Neural cell (in vitro differentiated cells): ENCODE results near the gene OSBPL8. TPM values are rescaled to one million over a fixed set of nuclear protein-coding genes. Genes with fewer than 3 reads are reported as not detected.

Experiments used
- H2AFZ ChIP-seq: fragments of 200-600, 300-800 bp; sonication (generic), shearing (Covaris generic); 2 replicates; pipeline ENCODE4 v1.6.0; 2014; ENCODE audit warnings: low read depth, mild to moderate bottlenecking, antibody characterized with exemption, low read length, moderate library complexity
- H3F3A ChIP-seq: fragments of 200-600 bp; shearing (Covaris generic); 2 replicates; pipeline ENCODE4 v1.6.1; 2016; ENCODE audit warnings: mild to moderate bottlenecking, moderate library complexity, mixed read lengths, antibody characterized with exemption, low read length; ENCODE audit not compliant: insufficient read depth, poor library complexity, severe bottlenecking
- H3K27ac ChIP-seq: fragments of 200-600, 300-800 bp; sonication (generic), shearing (Covaris generic); 2 replicates; pipeline ENCODE4 v1.5.1; 2014; ENCODE audit warnings: mild to moderate bottlenecking, low read length, moderate library complexity
- H3K27me3 ChIP-seq: fragments of 300-800, 200-600 bp; sonication (generic), shearing (Covaris generic); 2 replicates; pipeline ENCODE4 v1.6.0; 2014; ENCODE audit warnings: mild to moderate bottlenecking, low read depth, low read length, moderate library complexity; ENCODE audit not compliant: insufficient read depth
- H3K36me3 ChIP-seq: fragments of 300-800, 200-600 bp; sonication (generic), shearing (Covaris generic); 2 replicates; pipeline ENCODE4 v1.5.1; 2014; ENCODE audit warnings: mild to moderate bottlenecking, antibody characterized with exemption, low read length, moderate library complexity; ENCODE audit not compliant: insufficient read depth
- H3K4me2 ChIP-seq: fragments of 300-800, 200-600 bp; sonication (generic), shearing (Covaris generic); 2 replicates; pipeline ENCODE4 v1.6.0; 2014; ENCODE audit warnings: mild to moderate bottlenecking, low read length
- H3K4me3 ChIP-seq: fragments of 300-800, 200-600 bp; sonication (generic), shearing (Covaris generic); 2 replicates; pipeline ENCODE4 v1.5.1; 2014; ENCODE audit warnings: mild to moderate bottlenecking, low read length, moderate library complexity
- H3K79me2 ChIP-seq: fragments of 200-600 bp; shearing (Covaris generic); replicated peaks from 2 replicates; pipeline ENCODE4 v1.6.0; 2014; ENCODE audit warnings: mild to moderate bottlenecking, low read length, moderate library complexity; ENCODE audit not compliant: insufficient read depth
- H3K9ac ChIP-seq: fragments of 300-800, 200-600 bp; sonication (generic), shearing (Covaris generic); 2 replicates; pipeline ENCODE4 v1.6.1; 2016; ENCODE audit warnings: mild to moderate bottlenecking, low read length, mixed read lengths
- H3K9me2 ChIP-seq: fragments of 200-600 bp; shearing (Covaris generic); 2 replicates; pipeline ENCODE4 v1.6.1; 2016; ENCODE audit warnings: mild to moderate bottlenecking, low read length, mixed read lengths; ENCODE audit not compliant: insufficient read depth
- H3K9me3 ChIP-seq: fragments of 200-600, 300-800 bp; sonication (generic), shearing (Covaris generic); 2 replicates; pipeline ENCODE4 v1.6.1; 2016; ENCODE audit warnings: mild to moderate bottlenecking, mixed run types, low read length, moderate library complexity, mixed read lengths
- H4K20me1 ChIP-seq: fragments of 200-600 bp; shearing (Covaris generic); 2 replicates; pipeline ENCODE4 v1.6.1; 2016; ENCODE audit warnings: mild to moderate bottlenecking, mixed run types; ENCODE audit not compliant: insufficient read depth
- CTCF ChIP-seq: fragments of 450-650 bp; IDR thresholded peaks from 2 replicates; pipeline ENCODE4 v1.5.1; 2014; ENCODE audit warnings: antibody characterized with exemption, mild to moderate bottlenecking, moderate library complexity; ENCODE audit not compliant: poor library complexity, severe bottlenecking
- EP300 ChIP-seq: fragments of 450-650 bp; conservative IDR thresholded peaks from 2 replicates; pipeline ENCODE4 v1.6.1; 2014; ENCODE audit warnings: antibody characterized with exemption, mild to moderate bottlenecking, moderate library complexity; ENCODE audit not compliant: poor library complexity, severe bottlenecking
- EZH2 ChIP-seq: fragments of 200-600, 300-800 bp; shearing (Covaris generic), sonication (generic); IDR thresholded peaks from 2 replicates; pipeline ENCODE4 v1.6.1; 2014; ENCODE audit warnings: antibody characterized with exemption, low read length, borderline replicate concordance, mild to moderate bottlenecking; ENCODE audit not compliant: insufficient read depth, poor library complexity, severe bottlenecking
- MXI1 ChIP-seq: fragments of 450-650 bp; conservative IDR thresholded peaks from 2 replicates; pipeline ENCODE4 v1.6.1; 2014; ENCODE audit warnings: antibody characterized with exemption, mild to moderate bottlenecking; ENCODE audit not compliant: poor library complexity, severe bottlenecking
- POLR2AphosphoS5 ChIP-seq: IDR thresholded peaks from 2 replicates; pipeline ENCODE4 v1.6.1; 2012
- RAD21 ChIP-seq: fragments of 450-650 bp; conservative IDR thresholded peaks from 2 replicates; pipeline ENCODE4 v1.6.1; 2014; ENCODE audit warnings: antibody characterized with exemption, mild to moderate bottlenecking, moderate library complexity
- SMC3 ChIP-seq: fragments of 450-650 bp; conservative IDR thresholded peaks from 2 replicates; pipeline ENCODE4 v1.6.1; 2014; ENCODE audit warnings: antibody characterized with exemption, mild to moderate bottlenecking, moderate library complexity; ENCODE audit not compliant: poor library complexity
- TAF1 ChIP-seq: IDR thresholded peaks from 2 replicates; pipeline ENCODE4 v1.6.1; 2012; ENCODE audit warnings: low read depth
- polyA plus RNA-seq: library from polyadenylated mRNA; depleted of rRNA; stranded (reverse); fragments of >200 nt; gene quantifications from 2 replicates; pipeline ENCODE4 v1.2.3, GENCODE V29; 2014
- TF ChIP-seq, protein P1 (sequence below): IDR thresholded peaks from 2 replicates; pipeline ENCODE4 v1.6.1; 2012; ENCODE audit warnings: borderline replicate concordance

The OSBPL8 gene
- polyA plus RNA-seq, 1 donor from 2014 or later = 126 TPM

DNA sequence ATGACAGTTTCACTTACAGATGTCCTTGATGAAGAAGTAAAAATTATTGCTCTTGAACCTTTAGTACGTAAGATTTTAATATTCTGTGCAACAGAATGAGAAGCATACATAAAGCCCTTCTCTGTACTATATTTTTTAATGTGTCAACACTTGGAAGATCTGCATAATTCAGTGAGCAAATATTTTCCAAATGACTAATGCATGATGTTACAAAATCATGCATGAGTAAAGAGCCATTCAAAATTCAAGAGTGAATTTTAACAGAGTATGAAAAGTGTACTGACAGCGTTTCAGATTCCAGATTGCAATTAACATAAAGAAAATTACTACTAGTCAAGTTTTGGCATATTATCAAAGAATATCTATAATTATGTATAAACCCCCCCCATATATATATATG is 110.0 kb downstream of the OSBPL8 start:
- TF ChIP-seq MXI1 = no peak
- TF ChIP-seq RAD21 = no peak
- no peak for TF ChIP-seq CTCF
- TF ChIP-seq POLR2AphosphoS5 = no peak
- no peak for TF ChIP-seq EZH2
- TF ChIP-seq TAF1 = no peak
- no peak for TF ChIP-seq EP300
- TF ChIP-seq SMC3 = no peak
- TF ChIP-seq, protein P1, sequence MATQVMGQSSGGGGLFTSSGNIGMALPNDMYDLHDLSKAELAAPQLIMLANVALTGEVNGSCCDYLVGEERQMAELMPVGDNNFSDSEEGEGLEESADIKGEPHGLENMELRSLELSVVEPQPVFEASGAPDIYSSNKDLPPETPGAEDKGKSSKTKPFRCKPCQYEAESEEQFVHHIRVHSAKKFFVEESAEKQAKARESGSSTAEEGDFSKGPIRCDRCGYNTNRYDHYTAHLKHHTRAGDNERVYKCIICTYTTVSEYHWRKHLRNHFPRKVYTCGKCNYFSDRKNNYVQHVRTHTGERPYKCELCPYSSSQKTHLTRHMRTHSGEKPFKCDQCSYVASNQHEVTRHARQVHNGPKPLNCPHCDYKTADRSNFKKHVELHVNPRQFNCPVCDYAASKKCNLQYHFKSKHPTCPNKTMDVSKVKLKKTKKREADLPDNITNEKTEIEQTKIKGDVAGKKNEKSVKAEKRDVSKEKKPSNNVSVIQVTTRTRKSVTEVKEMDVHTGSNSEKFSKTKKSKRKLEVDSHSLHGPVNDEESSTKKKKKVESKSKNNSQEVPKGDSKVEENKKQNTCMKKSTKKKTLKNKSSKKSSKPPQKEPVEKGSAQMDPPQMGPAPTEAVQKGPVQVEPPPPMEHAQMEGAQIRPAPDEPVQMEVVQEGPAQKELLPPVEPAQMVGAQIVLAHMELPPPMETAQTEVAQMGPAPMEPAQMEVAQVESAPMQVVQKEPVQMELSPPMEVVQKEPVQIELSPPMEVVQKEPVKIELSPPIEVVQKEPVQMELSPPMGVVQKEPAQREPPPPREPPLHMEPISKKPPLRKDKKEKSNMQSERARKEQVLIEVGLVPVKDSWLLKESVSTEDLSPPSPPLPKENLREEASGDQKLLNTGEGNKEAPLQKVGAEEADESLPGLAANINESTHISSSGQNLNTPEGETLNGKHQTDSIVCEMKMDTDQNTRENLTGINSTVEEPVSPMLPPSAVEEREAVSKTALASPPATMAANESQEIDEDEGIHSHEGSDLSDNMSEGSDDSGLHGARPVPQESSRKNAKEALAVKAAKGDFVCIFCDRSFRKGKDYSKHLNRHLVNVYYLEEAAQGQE = no peak
- no peaks in the 10 kb centered on the region for H3K36me3 ChIP-seq
- H3K79me2 ChIP-seq = peaks cover 7% of the 10 kb centered on the region
- no peak overlapping the region for H3K27ac ChIP-seq
- no peaks in the 10 kb centered on the region for H3K27me3 ChIP-seq
- H3K9ac ChIP-seq = no peak overlapping the region
- no peak overlapping the region for H3K4me3 ChIP-seq
- H3K4me2 ChIP-seq = no peak overlapping the region
- H3F3A ChIP-seq = no peaks in the 10 kb centered on the region
- H4K20me1 ChIP-seq = no peaks in the 10 kb centered on the region
- H2AFZ ChIP-seq = no peak overlapping the region
- no peaks in the 10 kb centered on the region for H3K9me3 ChIP-seq
- H3K9me2 ChIP-seq = no peaks in the 10 kb centered on the region

DNA sequence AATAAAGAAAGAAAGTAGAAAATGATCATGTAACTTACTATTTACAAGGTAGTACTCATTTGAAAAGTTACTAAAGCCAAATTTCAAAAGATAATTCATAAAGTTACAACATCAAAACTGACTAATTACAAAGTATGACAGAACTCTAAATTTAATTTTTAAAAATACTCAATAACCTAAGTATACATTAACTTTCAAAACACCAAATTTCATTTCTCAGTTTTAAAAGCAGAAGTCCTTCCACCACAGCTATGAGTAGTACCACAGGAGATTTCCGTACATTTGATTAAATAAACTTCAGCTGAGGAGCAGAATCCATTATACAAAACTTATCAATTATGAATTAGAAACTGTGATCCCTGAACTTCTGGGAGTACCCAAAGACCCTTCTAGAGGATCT is 110.6 kb downstream of the OSBPL8 start:
- Histone ChIP-seq H2AFZ (no peak overlapping the region), H3K79me2 (peaks cover 7% of the 10 kb centered on the region), H3K4me3 (no peak overlapping the region), H3K36me3 (no peaks in the 10 kb centered on the region), H3F3A (no peaks in the 10 kb centered on the region), H4K20me1 (no peaks in the 10 kb centered on the region), H3K9me2 (no peaks in the 10 kb centered on the region), H3K27ac (no peak overlapping the region), H3K9ac (no peak overlapping the region), H3K9me3 (no peaks in the 10 kb centered on the region), H3K27me3 (no peaks in the 10 kb centered on the region), H3K4me2 (no peak overlapping the region)
- no peak for TF ChIP-seq MXI1
- no peak for TF ChIP-seq POLR2AphosphoS5
- TF ChIP-seq, protein P1 = no peak
- TF ChIP-seq SMC3 = no peak
- TF ChIP-seq EP300 = no peak
- TF ChIP-seq CTCF = no peak
- TF ChIP-seq RAD21 = no peak
- TF ChIP-seq EZH2 = no peak
- no peak for TF ChIP-seq TAF1
